Measurements from ENCODE around the gene LMO4.

LMO4 gene

GRCh38 chr1:87327376-87328271 lies 1.1 kb upstream of the LMO4 start:
- no peak for DNase-seq (ENCODE audit: low spot score)

DNA sequence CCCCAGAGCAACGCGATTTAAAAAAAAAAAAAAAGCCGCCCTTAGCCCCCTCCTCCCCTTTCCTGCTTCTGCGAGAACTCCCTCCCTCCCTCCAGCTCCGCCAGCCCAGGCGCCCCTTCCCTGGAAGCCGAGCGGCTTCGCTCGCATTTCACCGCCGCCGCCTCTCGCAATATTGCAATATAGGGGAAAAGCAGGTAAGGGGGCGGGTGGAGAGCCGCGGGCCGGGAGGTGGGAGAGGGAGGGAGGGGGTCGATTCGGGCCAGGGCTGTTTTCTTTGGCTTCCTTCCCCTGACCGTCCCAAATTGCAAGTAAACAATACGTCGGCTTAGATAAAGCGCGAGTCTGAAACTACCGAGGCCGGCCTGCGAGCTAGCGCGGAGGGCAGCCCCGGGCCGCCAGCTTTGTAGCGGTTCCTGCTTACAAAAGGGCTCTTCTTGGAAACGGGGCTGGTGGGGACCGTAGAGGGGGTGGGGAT lies 408 bp downstream of the LMO4 start:
- peak; percentile 50 for DNase-seq (ENCODE audit: low spot score)

- peak; percentile 27 for DNase-seq (ENCODE audit: low spot score)
Measured at GRCh38 chr1:87329526-87330056, 911 bp downstream of the LMO4 start.

GRCh38 chr1:87330057-87330884 lies 1.6 kb downstream of the LMO4 start:
- DNase-seq (ENCODE audit: low spot score) = peak; percentile 46

- peak; percentile 14 for DNase-seq (ENCODE audit: low spot score)
Measured at GRCh38 chr1:87330885-87331364, 2.2 kb downstream of the LMO4 start.

- DNase-seq (ENCODE audit: low spot score) = peak; percentile 66
Measured at GRCh38 chr1:87331365-87332241, 2.9 kb downstream of the LMO4 start.

DNA sequence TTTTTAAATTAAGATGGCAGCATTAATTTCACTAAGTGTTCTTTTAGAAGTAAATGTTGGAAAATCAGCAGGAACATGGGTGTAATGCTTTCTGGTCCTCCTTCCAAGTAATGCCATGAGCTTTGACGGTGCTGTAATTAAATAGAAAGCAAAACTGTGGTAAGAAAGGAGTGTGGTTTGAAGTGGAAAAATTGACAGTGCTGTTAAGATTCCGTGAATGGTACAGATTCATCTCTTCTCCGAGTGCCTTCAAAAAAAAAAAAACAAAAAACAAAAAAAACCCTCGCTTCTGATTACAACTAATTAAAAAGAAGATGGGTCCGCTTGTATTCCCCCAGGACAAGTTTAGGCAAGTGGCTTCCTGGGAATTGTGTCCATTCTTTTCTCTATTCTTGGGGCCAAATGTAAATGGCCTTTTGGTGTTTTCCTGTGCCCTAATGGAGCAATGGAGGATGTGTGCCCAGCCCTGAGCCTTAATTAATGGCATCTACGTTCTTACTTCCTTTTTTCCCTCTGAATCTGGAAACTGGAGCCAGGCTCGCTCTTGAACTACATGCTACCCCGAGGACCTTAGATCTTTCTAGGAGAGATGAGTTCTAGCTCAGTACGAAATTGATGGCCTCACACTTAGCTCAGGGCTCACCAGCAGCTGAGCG lies 5.1 kb downstream of the LMO4 start:
- peak; percentile 11 for DNase-seq (ENCODE audit: low spot score)

- DNase-seq (ENCODE audit: low spot score) = peak; percentile 17
Measured at GRCh38 chr1:87334351-87335174, 5.9 kb downstream of the LMO4 start.

- DNase-seq (ENCODE audit: low spot score) = peak; percentile 52
Measured at GRCh38 chr1:87335175-87335884, 6.7 kb downstream of the LMO4 start.

- DNase-seq (ENCODE audit: low spot score) = peak; percentile 13
Measured at GRCh38 chr1:87336623-87337067, 8.0 kb downstream of the LMO4 start.

DNA sequence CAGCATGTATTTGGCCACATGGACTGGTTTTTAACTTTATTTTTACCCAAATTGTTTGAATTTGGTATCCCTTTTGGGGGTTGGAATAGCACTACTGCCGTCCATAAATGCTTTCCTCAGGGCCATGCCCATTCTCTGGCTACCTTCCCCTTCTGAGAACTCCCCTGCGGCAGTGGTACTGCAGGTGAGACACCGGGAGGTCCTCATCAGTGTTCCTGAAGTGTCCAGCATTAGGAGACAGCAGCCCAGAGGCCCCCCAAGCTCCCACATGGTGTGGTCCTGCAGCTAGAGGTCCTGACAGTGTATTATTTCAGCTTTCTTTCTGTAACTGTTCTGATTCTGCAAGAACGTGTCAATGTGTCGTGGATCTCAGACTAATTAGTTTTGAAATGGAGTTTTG lies 8.9 kb downstream of the LMO4 start:
- DNase-seq (ENCODE audit: low spot score) = no peak

GRCh38 chr1:87338566-87338965 lies 9.9 kb downstream of the LMO4 start:
- DNase-seq (ENCODE audit: low spot score) = no peak

GRCh38 chr1:87344231-87344630 lies 15.6 kb downstream of the LMO4 start:
- no peak for DNase-seq (ENCODE audit: low spot score)

GRCh38 chr1:87346130-87346814 lies 17.6 kb downstream of the LMO4 start:
- no peak for DNase-seq (ENCODE audit: low spot score)

- no peak for DNase-seq (ENCODE audit: low spot score)
Measured at GRCh38 chr1:87348341-87349019, 19.8 kb downstream of the LMO4 start.

DNA sequence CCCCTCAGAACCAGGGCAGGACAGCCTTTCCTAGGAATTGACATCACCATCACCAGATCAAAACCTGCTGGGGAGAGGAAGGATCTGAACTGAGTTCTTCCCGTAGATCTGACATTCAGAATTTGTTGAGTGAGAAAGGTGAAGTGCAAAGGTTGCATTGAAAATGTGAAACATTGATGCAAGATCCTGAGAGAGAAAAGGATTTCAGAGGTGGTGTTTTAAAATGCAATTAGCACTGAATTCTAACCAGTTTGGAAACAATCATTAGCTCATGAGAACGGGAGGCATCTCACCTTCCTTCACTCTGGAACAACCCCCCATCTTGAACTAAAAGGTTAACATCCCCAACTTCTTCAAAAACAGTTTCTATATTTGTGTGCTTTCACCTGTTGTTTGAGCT lies 20.4 kb downstream of the LMO4 start:
- DNase-seq (ENCODE audit: low spot score) = no peak

DNA sequence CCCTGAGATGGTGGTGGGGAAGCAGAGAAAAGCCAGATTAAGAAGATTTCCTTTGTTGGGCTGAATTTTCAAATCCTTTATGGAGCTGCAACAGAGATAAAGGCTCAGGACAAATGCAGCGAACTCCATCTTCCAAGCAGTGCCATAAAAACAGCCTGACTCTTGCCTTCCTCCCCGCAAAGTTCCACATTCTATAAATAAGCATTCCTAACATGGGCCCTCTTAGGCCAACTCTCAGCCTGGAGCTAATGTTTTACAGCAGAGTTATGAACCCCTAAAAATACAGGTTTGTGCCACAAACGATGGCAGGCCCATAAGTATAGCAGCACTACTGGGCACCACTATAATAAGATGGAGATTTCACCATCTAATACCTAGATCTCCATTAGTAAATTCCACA lies 27.2 kb downstream of the LMO4 start:
- DNase-seq (ENCODE audit: low spot score) = no peak

DNA sequence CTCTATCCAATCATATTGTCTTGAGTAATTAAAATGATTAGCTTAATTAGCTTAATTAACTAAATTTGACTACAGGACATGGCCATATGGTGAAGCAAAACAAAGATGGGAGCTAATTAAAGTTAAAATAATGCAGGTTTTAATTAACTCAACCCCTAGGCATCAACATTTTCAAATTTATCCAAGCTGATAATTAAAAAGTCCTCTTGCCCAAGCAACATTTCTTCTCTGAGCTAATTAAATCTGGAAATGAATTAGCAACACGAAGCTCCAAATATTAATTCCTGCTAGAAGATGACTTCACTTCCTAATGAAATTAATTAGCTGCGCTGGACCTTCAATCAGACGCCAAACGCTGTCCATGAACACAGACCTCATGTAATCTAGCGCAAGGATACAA lies 27.9 kb downstream of the LMO4 start:
- DNase-seq (ENCODE audit: low spot score) = no peak
